Spleen (tissue), 11 donors: ENCODE data around the gene MAGEA8. TPM values are rescaled to one million over a fixed set of nuclear protein-coding genes. Genes with fewer than 3 reads are reported as not detected.
"Not testable (repeated sequence)": the region's sequence is repeated elsewhere in the genome, so short reads cannot be mapped to it uniquely, and the experiment has no call there.

Experiments
- DNase-seq: peaks from one replicate; pipeline ENCODE4 v3.0.0-alpha.2; 2020
- H3K27ac ChIP-seq, 8 donors: fragments of 200-600 bp; sonication (generic) in 7 of 8; 1 replicate in 4 of 8; 2 replicates in 4 of 8; pipeline versions ENCODE4 v1.5.0 to v1.8.0; 2016 to 2021; ENCODE audit warnings: inconsistent platforms in 4 of 8, mild to moderate bottlenecking in 4 of 8, moderate library complexity in 1 of 8
- H3K27me3 ChIP-seq, 7 donors: fragments of 200-600 bp; sonication (generic) in 6 of 7; replicated peaks in 1 of 7; 1 replicate in 4 of 7; 2 replicates in 3 of 7; pipeline versions ENCODE4 v1.5.0 to v1.8.0; 2016 to 2021; ENCODE audit warnings: inconsistent platforms in 3 of 7, mild to moderate bottlenecking in 1 of 7
- H3K36me3 ChIP-seq, 6 donors: fragments of 200-600 bp; sonication (generic) in 5 of 6; 1 replicate in 4 of 6; 2 replicates in 2 of 6; pipeline versions ENCODE4 v1.5.0 to v1.8.0; 2016 to 2021; ENCODE audit warnings: inconsistent platforms in 2 of 6
- H3K4me1 ChIP-seq, 6 donors: fragments of 200-600 bp; sonication (generic) in 5 of 6; 1 replicate in 3 of 6; 2 replicates in 3 of 6; pipeline versions ENCODE4 v1.5.0 to v1.8.0; 2016 to 2021; ENCODE audit warnings: inconsistent platforms in 3 of 6
- H3K4me3 ChIP-seq, 8 donors: fragments of 200-600 bp; sonication (generic) in 7 of 8; 1 replicate in 4 of 8; 2 replicates in 4 of 8; pipeline versions ENCODE4 v1.5.0 to v1.8.0; 2016 to 2021; ENCODE audit warnings: inconsistent platforms in 4 of 8, mild to moderate bottlenecking in 4 of 8, moderate library complexity in 2 of 8
- H3K9me3 ChIP-seq, 8 donors: fragments of 200-600 bp; sonication (generic) in 7 of 8; 1 replicate in 4 of 8; 2 replicates in 4 of 8; pipeline versions ENCODE4 v1.5.0 to v1.8.0; 2016 to 2021; ENCODE audit warnings: inconsistent platforms in 4 of 8
- CTCF ChIP-seq, 11 experiments: fragments of 200-600 bp in 7 of 11; fragments of 450-650 bp in 4 of 11; sonication (generic) in 4 of 11; IDR thresholded peaks in 8 of 11; conservative IDR thresholded peaks in 3 of 11; 1 replicate in 7 of 11; 2 replicates in 4 of 11; pipeline versions ENCODE4 v1.4.0 to v1.8.0; 2016 to 2021; ENCODE audit warnings: antibody characterized with exemption in 11 of 11, inconsistent platforms in 4 of 11, mild to moderate bottlenecking in 1 of 11
- POLR2A ChIP-seq, 3 donors: fragments of 450-650 bp; IDR thresholded peaks; one replicate each; pipeline ENCODE4 v1.5.1; 2017; ENCODE audit warnings: antibody characterized with exemption in 3 of 3, mild to moderate bottlenecking in 1 of 3
- POLR2AphosphoS5 ChIP-seq, 3 donors: sonication (generic); formaldehyde crosslinking; IDR thresholded peaks; one replicate each; pipeline ENCODE4 v1.5.1; 2017; ENCODE audit warnings: antibody characterized with exemption in 3 of 3
- WGBS, 5 donors: extraction: QIAGEN DNeasy Blood & Tissue Kit in 3 of 5; methylation state at CpG; one replicate each; pipeline versions ENCODE4 v1.1.5 to v1.1.7; 2013 to 2018; 5-methylcytosine and 5-hydroxymethylcytosine counted together
- intact Hi-C: fragments of 100-400 bp; cut with DNase I; formaldehyde crosslinking; loops from one replicate; pipeline ENCODE4 v1.15.0; 2023; ENCODE audit warnings: low total_unique reads
- polyA plus RNA-seq, 3 donors: library from polyadenylated mRNA; stranded (reverse); fragments of 200-250 nt; gene quantifications; one replicate each; pipeline ENCODE4 v1.2.1, GENCODE V29; 2013
- total RNA-seq, 7 donors: library from RNA; depleted of rRNA in 3 of 7; stranded (reverse); fragments of >200 nt in 3 of 7; fragmentation: NEBNext Ultra II Directional in 4 of 7; extraction: Animal tissue kit (Norgen Biotek cat#: 25700) in 4 of 7; gene quantifications; one replicate each; pipeline versions ENCODE4 v1.1.0 to v1.2.1, GENCODE V29; 2016 to 2021
- donor health status: healthy with polysubstance abuse.
- donor health status: DM: no; HTN: no; CAD: no; lungs with moderate emphysema.
- donor health status: DM: no; HTN: no; CAD: no.
- donor health status: Bipolar disorder and iron deficiency.
- donor health status: healthy.
- donor health status: DM: no; HTN: no; CAD: no.
- donor health status: DM: yes; HTN: yes; CAD: no.

MAGEA8 gene
- total and polyA plus RNA-seq, 10 donors: not detected

- no peak for TF ChIP-seq CTCF (IDR thresholded peaks at IDR 0.05 in 8 of 11, conservative IDR thresholded peaks at IDR 0.05 in 3 of 11)
- no peak for TF ChIP-seq POLR2AphosphoS5 (IDR thresholded peaks at IDR 0.05)
- TF ChIP-seq POLR2A (IDR thresholded peaks at IDR 0.05): no peak
These were observed 28.6 kb downstream of the MAGEA8 start for GRCh38 chrX:149909324-149910177.

GRCh38 chrX:149910178-149910695 is 29.3 kb downstream of the MAGEA8 start:
- DNase-seq: no peak
- peaks cover 0 to 21% (median 0%) of the 10 kb centered on the region in 8 donors for H3K9me3 ChIP-seq
- no peak overlapping the region for H3K27ac ChIP-seq
- H3K36me3 ChIP-seq: no peaks in the 10 kb centered on the region
- H3K27me3 ChIP-seq: no peaks in the 10 kb centered on the region
- WGBS, 5 donors: 91 to 99% (median 98%) methylated on average over 9 of the region's 9 CpGs
- TF ChIP-seq CTCF (IDR thresholded peaks at IDR 0.05 in 8 of 11, conservative IDR thresholded peaks at IDR 0.05 in 3 of 11) (no peak), POLR2AphosphoS5 (IDR thresholded peaks at IDR 0.05) (no peak), POLR2A (IDR thresholded peaks at IDR 0.05) (no peak)
- H3K4me3 ChIP-seq: no peak overlapping the region
- no peaks in the 10 kb centered on the region for H3K4me1 ChIP-seq
- intact Hi-C loops: no loop called here

More at GRCh38 chrX:149909324-149910177, 28.6 kb downstream of the MAGEA8 start:
- no peak for DNase-seq
- Histone ChIP-seq H3K4me3 (no peak overlapping the region), H3K27ac (no peak overlapping the region), H3K27me3 (no peaks in the 10 kb centered on the region), H3K9me3 (peaks cover 0 to 20% (median 0%) of the 10 kb centered on the region in 8 donors), H3K4me1 (no peaks in the 10 kb centered on the region), H3K36me3 (no peaks in the 10 kb centered on the region)
- intact Hi-C loops: no loop called here
- WGBS, 5 donors: 82 to 100% (median 96%) methylated on average over 2 to 4 of the region's 4 CpGs

GRCh38 chrX:149916745-149917392 is 35.9 kb downstream of the MAGEA8 start:
- Histone ChIP-seq H3K4me1 (no peaks in the 10 kb centered on the region), H3K9me3 (peaks cover 0 to 21% (median 0%) of the 10 kb centered on the region in 8 donors), H3K4me3 (no peak overlapping the region), H3K36me3 (no peaks in the 10 kb centered on the region), H3K27ac (no peak overlapping the region), H3K27me3 (no peaks in the 10 kb centered on the region)
- intact Hi-C loops: no loop called here
- 57 to 76% (median 69%) methylated on average over 3 of the region's 3 CpGs for WGBS, 5 donors
- TF ChIP-seq CTCF (IDR thresholded peaks at IDR 0.05 in 8 of 11, conservative IDR thresholded peaks at IDR 0.05 in 3 of 11) (no peak), POLR2AphosphoS5 (IDR thresholded peaks at IDR 0.05) (no peak), POLR2A (IDR thresholded peaks at IDR 0.05) (no peak)
- no peak for DNase-seq

- H3K4me1 ChIP-seq, H3K4me3 ChIP-seq, intact Hi-C loops, H3K36me3 ChIP-seq, H3K9me3 ChIP-seq, H3K27me3 ChIP-seq, H3K27ac ChIP-seq, DNase-seq: not testable (repeated sequence)
- WGBS, 5 donors: no CpG with 5 or more reads among the region's 4 CpGs
These were observed 42.9 kb downstream of the MAGEA8 start for GRCh38 chrX:149923836-149924235.

GRCh38 chrX:149924434-149924833 is 43.5 kb downstream of the MAGEA8 start:
- DNase-seq, H3K4me3 ChIP-seq, H3K27ac ChIP-seq, intact Hi-C loops, H3K4me1 ChIP-seq, H3K9me3 ChIP-seq, H3K27me3 ChIP-seq, H3K36me3 ChIP-seq: not testable (repeated sequence)
- WGBS, 5 donors: no CpG with 5 or more reads among the region's 5 CpGs

GRCh38 chrX:149927245-149927963 is 46.4 kb downstream of the MAGEA8 start:
- H3K27me3 ChIP-seq, intact Hi-C loops, DNase-seq, H3K9me3 ChIP-seq, H3K27ac ChIP-seq, H3K4me1 ChIP-seq, H3K4me3 ChIP-seq: not testable (repeated sequence)
- peaks cover 0 to 12% (median 0%) of the 10 kb centered on the region in 6 donors for H3K36me3 ChIP-seq
- 83 to 100% (median 89%) methylated on average over 1 of the region's 8 CpGs; no CpG with 5 or more reads in 2 of the 5 donors for WGBS, 5 donors

GRCh38 chrX:149927964-149928258 is 46.9 kb downstream of the MAGEA8 start:
- DNase-seq, H3K4me1 ChIP-seq, H3K9me3 ChIP-seq, H3K4me3 ChIP-seq, intact Hi-C loops, H3K27me3 ChIP-seq, H3K27ac ChIP-seq: not testable (repeated sequence)
- WGBS, 5 donors: no CpG with 5 or more reads among the region's 1 CpG
- H3K36me3 ChIP-seq: peaks cover 0 to 13% (median 0%) of the 10 kb centered on the region in 6 donors
